IMR-90 (cell line): ENCODE measurements around the gene NDST3. TPM values are rescaled to one million over a fixed set of nuclear protein-coding genes. Genes with fewer than 3 reads are reported as not detected.
A peak's percentile ranks its signal among the peaks of the same experiment; 100 is the strongest.

Experiments used
- ATAC-seq: fragments of 200-7000 bp; cut with Tn5 transposase; 2 replicates; pipeline ENCODE4 v1.9.1; 2020; ENCODE audit warnings: low read depth, mild to moderate bottlenecking, moderate library complexity
- BruUV-seq: library from RNA; stranded (reverse); fragments of 400-500 nt; replicated peaks from 2 replicates; lab custom pipeline; 2021; lab: Mats Ljungman, UMichigan
- CTCF ChIA-PET: fragments of 300-600 bp; formaldehyde crosslinking; extraction: SDS; loops from one replicate; lab custom pipeline; 2021; ENCODE audit warnings: antibody characterized with exemption; lab: Yijun Ruan, JAX
- POLR2A ChIA-PET: fragments of 300-600 bp; sonication (Branson Sonifier 250); formaldehyde crosslinking; loops from one replicate; lab custom pipeline; 2022; ENCODE audit warnings: antibody characterized with exemption; ENCODE audit not compliant: unreplicated experiment; lab: Charles Lee
- DNase-seq: peaks from one replicate; pipeline ENCODE4 v3.0.0; 2013
- H2AFZ ChIP-seq: replicated peaks from 2 replicates; pipeline ENCODE3; 2013; ENCODE audit warnings: low read length, mild to moderate bottlenecking; ENCODE audit not compliant: poor library complexity
- H2AK5ac ChIP-seq: 2 replicates; pipeline ENCODE4 v1.6.1; 2013; ENCODE audit warnings: low read depth, low read length, inconsistent platforms
- H2AK9ac ChIP-seq: replicated peaks from 2 replicates; pipeline ENCODE3; 2013; ENCODE audit warnings: mild to moderate bottlenecking, low read depth, low read length, moderate library complexity; ENCODE audit not compliant: poor library complexity
- H2BK120ac ChIP-seq: 2 replicates; pipeline ENCODE4 v1.6.1; 2013; ENCODE audit warnings: low read depth, low read length, inconsistent platforms
- H2BK15ac ChIP-seq: 3 replicates; pipeline ENCODE4 v1.6.1; 2013; ENCODE audit warnings: low read depth, low read length, inconsistent platforms
- H2BK20ac ChIP-seq: 2 replicates; pipeline ENCODE4 v1.6.1; 2013; ENCODE audit warnings: low read depth, mild to moderate bottlenecking, inconsistent platforms, low read length, moderate library complexity
- H2BK5ac ChIP-seq: 2 replicates; pipeline ENCODE4 v1.6.1; 2013; ENCODE audit warnings: mild to moderate bottlenecking, low read depth, low read length, inconsistent platforms; ENCODE audit not compliant: poor library complexity, severe bottlenecking
- H3K14ac ChIP-seq: replicated peaks from 2 replicates; pipeline ENCODE4 v1.6.1; 2013; ENCODE audit warnings: low read depth, low read length, inconsistent platforms
- H3K18ac ChIP-seq: 2 replicates; pipeline ENCODE4 v1.6.1; 2013; ENCODE audit warnings: low read depth, low read length, control low read depth
- H3K23ac ChIP-seq: 2 replicates; pipeline ENCODE4 v1.6.1; 2013; ENCODE audit warnings: low read depth, low read length, inconsistent platforms
- H3K27ac ChIP-seq: 2 replicates; pipeline ENCODE4 v1.5.1; 2013; ENCODE audit warnings: mild to moderate bottlenecking, control low read depth, low read length; ENCODE audit not compliant: insufficient read depth
- H3K27me3 ChIP-seq: 2 replicates; pipeline ENCODE4 v1.6.1; 2013; ENCODE audit warnings: low read length; ENCODE audit not compliant: control insufficient read depth, insufficient read depth
- H3K36me3 ChIP-seq: 2 replicates; pipeline ENCODE4 v1.6.1; 2013; ENCODE audit warnings: low read length, mixed read lengths; ENCODE audit not compliant: control insufficient read depth, insufficient read depth
- H3K4ac ChIP-seq: 2 replicates; pipeline ENCODE4 v1.6.1; 2013; ENCODE audit warnings: low read depth, low read length, inconsistent platforms
- H3K4me1 ChIP-seq: 2 replicates; pipeline ENCODE4 v1.6.1; 2013; ENCODE audit warnings: low read length, mixed read lengths; ENCODE audit not compliant: control insufficient read depth, insufficient read depth
- H3K4me2 ChIP-seq: 2 replicates; pipeline ENCODE4 v1.6.1; 2013; ENCODE audit warnings: low read depth, mild to moderate bottlenecking, control low read depth, low read length, moderate library complexity
- H3K4me3 ChIP-seq: 2 replicates; pipeline ENCODE4 v1.5.1; 2013; ENCODE audit warnings: low read depth, mild to moderate bottlenecking, control low read depth, low read length, moderate library complexity; ENCODE audit not compliant: insufficient read depth
- H3K56ac ChIP-seq: 2 replicates; pipeline ENCODE4 v1.6.1; 2013; ENCODE audit warnings: low read length, inconsistent platforms; ENCODE audit not compliant: insufficient read depth; ENCODE audit errors: extremely low read depth
- H3K79me1 ChIP-seq, 2 experiments: 2 replicates each; pipeline ENCODE4 v1.6.1; 2013; ENCODE audit warnings: low read length in 2 of 2, inconsistent platforms in 1 of 2, low read depth in 1 of 2
- H3K9ac ChIP-seq: 2 replicates; pipeline ENCODE4 v1.6.1; 2013; ENCODE audit warnings: low read depth, low read length, control low read depth
- H3K9me1 ChIP-seq: 2 replicates; pipeline ENCODE4 v1.6.1; 2013; ENCODE audit warnings: low read length, inconsistent platforms; ENCODE audit not compliant: insufficient read depth
- H3K9me3 ChIP-seq: 2 replicates; pipeline ENCODE4 v1.6.1; 2013; ENCODE audit warnings: low read length; ENCODE audit not compliant: control insufficient read depth, insufficient read depth
- H4K20me1 ChIP-seq: 2 replicates; pipeline ENCODE4 v1.6.1; 2013; ENCODE audit warnings: low read length, inconsistent platforms; ENCODE audit not compliant: insufficient read depth
- H4K5ac ChIP-seq: 2 replicates; pipeline ENCODE4 v1.6.1; 2013; ENCODE audit warnings: mild to moderate bottlenecking, low read depth, low read length, control low read depth
- H4K8ac ChIP-seq, 2 experiments: 2 replicates each; pipeline ENCODE4 v1.6.1; 2013; ENCODE audit warnings: low read depth in 2 of 2, low read length in 2 of 2, control low read depth in 1 of 2, inconsistent platforms in 1 of 2
- H4K91ac ChIP-seq: 2 replicates; pipeline ENCODE4 v1.6.1; 2013; ENCODE audit warnings: low read depth, low read length, inconsistent platforms; ENCODE audit not compliant: insufficient read depth
- CHD1 ChIP-seq: IDR thresholded peaks from 2 replicates; pipeline ENCODE4 v1.6.1; 2012; ENCODE audit warnings: low read depth, low read length, improper control_type of control experiment
- MAFK ChIP-seq: IDR thresholded peaks from 2 replicates; pipeline ENCODE4 v1.6.1; 2012; ENCODE audit warnings: low read depth, low read length, improper control_type of control experiment
- WGBS, 2 experiments: methylation state at CpG; one replicate each; pipeline versions ENCODE4 v1.1.5 to v1.1.7; 2013; ENCODE audit warnings: missing lambda C conversion rate in 2 of 2; ENCODE audit not compliant: insufficient read length in 1 of 2; ENCODE audit errors: extremely low coverage in 2 of 2; 5-methylcytosine and 5-hydroxymethylcytosine counted together
- dilution Hi-C: fragments of 300-500 bp; cut with HindIII; formaldehyde crosslinking; loops from one replicate; pipeline ENCODE4 v1.14.3; 2018; ENCODE audit warnings: low sequenced_read_pairs; ENCODE audit not compliant: unreplicated experiment
- in situ Hi-C: fragments of 300-500 bp; cut with MboI; formaldehyde crosslinking; loops from 3 replicates; pipeline ENCODE4 v1.14.3; 2019; ENCODE audit warnings: low sequenced_read_pairs, inconsistent platforms, mixed read lengths
- intact Hi-C: fragments of 100-400 bp; cut with micrococcal nuclease; formaldehyde crosslinking; loops from 2 replicates; pipeline ENCODE4 v1.10.0; 2022
- polyA plus RNA-seq, 3 experiments: library from polyadenylated mRNA; depleted of rRNA; stranded (reverse); fragments of >200 nt; gene quantifications; 2 replicates each; pipeline ENCODE4 v1.2.3, GENCODE V29; 2012; ENCODE audit warnings: low replicate concordance in 1 of 3
- total RNA-seq: library from RNA; depleted of rRNA; stranded (reverse); fragments of >200 nt; gene quantifications from 2 replicates; pipeline ENCODE4 v1.2.3, GENCODE V29; 2012

NDST3 gene
- total and polyA plus RNA-seq, 2 of the 4 experiments (the other 2 are of a cell fraction): 0.10 to 0.18 TPM

- no peaks in the 10 kb centered on the region for H4K20me1 ChIP-seq
- no peaks in the 10 kb centered on the region for H3K27me3 ChIP-seq
- ATAC-seq: no peak
- H3K36me3 ChIP-seq: no peaks in the 10 kb centered on the region
- no peak overlapping the region for H3K56ac ChIP-seq
- no peak overlapping the region for H3K27ac ChIP-seq
- no peaks in the 10 kb centered on the region for H3K9me1 ChIP-seq
- no peak overlapping the region for H2AFZ ChIP-seq
- H2AK9ac ChIP-seq: no peak overlapping the region
- in situ Hi-C loops (no loop called here), dilution Hi-C loops (no loop called here), intact Hi-C loops (no loop called here)
- ChIA-PET POLR2A (no interaction called here), CTCF (no interaction called here)
- no peak overlapping the region for H3K4me2 ChIP-seq
- H3K23ac ChIP-seq: no peak overlapping the region
- H3K18ac ChIP-seq: no peak overlapping the region
- H2AK5ac ChIP-seq: no peak overlapping the region
- no peak for DNase-seq
- no peak overlapping the region for H2BK15ac ChIP-seq
- no peak overlapping the region for H3K4me3 ChIP-seq
- no TSS peak for BruUV-seq
- H3K4ac ChIP-seq: no peak overlapping the region
- H2BK120ac ChIP-seq: no peak overlapping the region
- TF ChIP-seq MAFK (peak; percentile 82), CHD1 (no peak)
- no peak overlapping the region for H2BK5ac ChIP-seq
- H3K14ac ChIP-seq: no peak overlapping the region
- no peak overlapping the region for H4K91ac ChIP-seq
- no peak overlapping the region for H2BK20ac ChIP-seq
- no peak overlapping the region for H3K9ac ChIP-seq
- no peaks in the 10 kb centered on the region for H3K79me1 ChIP-seq
- H3K4me1 ChIP-seq: no peaks in the 10 kb centered on the region
- WGBS, 2 experiments: no CpG with 5 or more reads among the region's 2 CpGs
- H3K9me3 ChIP-seq: no peaks in the 10 kb centered on the region
- H4K5ac ChIP-seq: no peak overlapping the region
- no peak overlapping the region for H4K8ac ChIP-seq
These were observed 30.2 kb upstream of the NDST3 start for GRCh38 chr4:118004088-118004487.
